Testis (tissue), 3 donors: Measurements from ENCODE around the gene CREG2. TPM values are rescaled to one million over a fixed set of nuclear protein-coding genes. Genes with fewer than 3 reads are reported as not detected.

Experiments used
- DNase-seq: peaks from one replicate; pipeline ENCODE4 v3.0.0-alpha.2; 2019
- H3K27ac ChIP-seq, 2 donors: fragments of 200-600 bp; sonication (generic); one replicate each; pipeline ENCODE4 v1.5.1; 2019
- H3K27me3 ChIP-seq: fragments of 200-600 bp; sonication (generic); one replicate; pipeline ENCODE4 v1.5.1; 2019
- H3K36me3 ChIP-seq: fragments of 200-600 bp; sonication (generic); one replicate; pipeline ENCODE4 v1.5.1; 2017; ENCODE audit warnings: low read depth; ENCODE audit errors: missing control alignments
- H3K4me1 ChIP-seq: fragments of 200-600 bp; sonication (generic); one replicate; pipeline ENCODE4 v1.5.1; 2019
- H3K4me3 ChIP-seq, 2 donors: fragments of 200-600 bp; sonication (generic); one replicate each; pipeline ENCODE4 v1.5.1; 2017 to 2019
- H3K9me3 ChIP-seq: fragments of 200-600 bp; sonication (generic); one replicate; pipeline ENCODE4 v1.5.1; 2017
- POLR2A ChIP-seq: fragments of 450-650 bp; IDR thresholded peaks from one replicate; pipeline ENCODE4 v1.6.1; 2017; ENCODE audit warnings: antibody characterized with exemption, mild to moderate bottlenecking, moderate library complexity
- WGBS, 2 donors: methylation state at CpG; one replicate each; pipeline ENCODE4 v1.1.5; 2018; 5-methylcytosine and 5-hydroxymethylcytosine counted together
- intact Hi-C: fragments of 100-400 bp; cut with DNase I; formaldehyde crosslinking; loops from one replicate; pipeline ENCODE4 v1.15.1; 2023; ENCODE audit warnings: low total_unique reads
- polyA plus RNA-seq: library from polyadenylated mRNA; stranded (reverse); fragments of 350-450 nt; fragmentation: Illumina TruSeq; extraction: RNeasy Lipid Tissue Mini Kit (QIAGEN cat#74804); gene quantifications from one replicate; pipeline ENCODE4 v1.2.3, GENCODE V29; 2014; ENCODE audit warnings: low read depth, low replicate concordance; ENCODE audit not compliant: insufficient read depth
- total RNA-seq, 2 donors: library from RNA; depleted of rRNA; stranded (reverse); fragments of >200 nt; gene quantifications; one replicate each; pipeline ENCODE4 v1.2.3, GENCODE V29; 2016
- TF ChIP-seq, protein P1 (sequence below), 3 experiments: fragments of 450-650 bp in 2 of 3; fragments of 200-600 bp in 1 of 3; sonication (generic) in 1 of 3; IDR thresholded peaks; one replicate each; pipeline ENCODE4 v1.5.1; 2016 to 2019; ENCODE audit warnings: antibody characterized with exemption in 3 of 3, mild to moderate bottlenecking in 2 of 3, moderate library complexity in 1 of 3

The CREG2 gene
- total and polyA plus RNA-seq, 3 donors from 2014 or later = 0.19 to 0.47 (median 0.42) TPM

DNA sequence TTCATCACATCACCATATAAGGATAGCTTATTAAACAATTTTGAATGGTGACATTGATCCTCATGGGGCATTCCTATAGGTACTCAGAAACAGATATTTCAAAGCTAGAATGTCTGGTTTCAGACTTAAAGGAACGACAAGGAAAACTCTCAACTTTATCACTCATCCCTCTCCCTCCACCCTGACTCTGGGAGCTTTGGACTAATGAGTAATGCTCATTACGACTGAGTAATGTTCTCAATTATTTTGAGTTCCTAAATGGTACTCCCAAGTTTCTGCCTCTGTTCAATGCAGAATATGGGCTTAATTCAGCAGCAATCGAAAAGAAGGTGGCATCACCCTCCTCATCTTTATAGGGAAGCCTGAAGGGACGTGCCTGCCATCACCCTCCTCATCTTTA lies 44.2 kb upstream of the CREG2 start:
- no peaks in the 10 kb centered on the region for H3K27me3 ChIP-seq
- intact Hi-C loops = no loop called here
- no peak for DNase-seq
- no peaks in the 10 kb centered on the region for H3K9me3 ChIP-seq
- no peaks in the 10 kb centered on the region for H3K36me3 ChIP-seq
- WGBS, 2 donors = 91 to 97% methylated on average over 4 of the region's 4 CpGs
- no peak for TF ChIP-seq POLR2A
- TF ChIP-seq, protein P1, sequence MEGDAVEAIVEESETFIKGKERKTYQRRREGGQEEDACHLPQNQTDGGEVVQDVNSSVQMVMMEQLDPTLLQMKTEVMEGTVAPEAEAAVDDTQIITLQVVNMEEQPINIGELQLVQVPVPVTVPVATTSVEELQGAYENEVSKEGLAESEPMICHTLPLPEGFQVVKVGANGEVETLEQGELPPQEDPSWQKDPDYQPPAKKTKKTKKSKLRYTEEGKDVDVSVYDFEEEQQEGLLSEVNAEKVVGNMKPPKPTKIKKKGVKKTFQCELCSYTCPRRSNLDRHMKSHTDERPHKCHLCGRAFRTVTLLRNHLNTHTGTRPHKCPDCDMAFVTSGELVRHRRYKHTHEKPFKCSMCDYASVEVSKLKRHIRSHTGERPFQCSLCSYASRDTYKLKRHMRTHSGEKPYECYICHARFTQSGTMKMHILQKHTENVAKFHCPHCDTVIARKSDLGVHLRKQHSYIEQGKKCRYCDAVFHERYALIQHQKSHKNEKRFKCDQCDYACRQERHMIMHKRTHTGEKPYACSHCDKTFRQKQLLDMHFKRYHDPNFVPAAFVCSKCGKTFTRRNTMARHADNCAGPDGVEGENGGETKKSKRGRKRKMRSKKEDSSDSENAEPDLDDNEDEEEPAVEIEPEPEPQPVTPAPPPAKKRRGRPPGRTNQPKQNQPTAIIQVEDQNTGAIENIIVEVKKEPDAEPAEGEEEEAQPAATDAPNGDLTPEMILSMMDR (IDR thresholded peaks at IDR 0.05) = no peak
- H3K4me3 ChIP-seq = no peak overlapping the region
- no peak overlapping the region for H3K27ac ChIP-seq
- peaks cover 4% of the 10 kb centered on the region for H3K4me1 ChIP-seq

DNA sequence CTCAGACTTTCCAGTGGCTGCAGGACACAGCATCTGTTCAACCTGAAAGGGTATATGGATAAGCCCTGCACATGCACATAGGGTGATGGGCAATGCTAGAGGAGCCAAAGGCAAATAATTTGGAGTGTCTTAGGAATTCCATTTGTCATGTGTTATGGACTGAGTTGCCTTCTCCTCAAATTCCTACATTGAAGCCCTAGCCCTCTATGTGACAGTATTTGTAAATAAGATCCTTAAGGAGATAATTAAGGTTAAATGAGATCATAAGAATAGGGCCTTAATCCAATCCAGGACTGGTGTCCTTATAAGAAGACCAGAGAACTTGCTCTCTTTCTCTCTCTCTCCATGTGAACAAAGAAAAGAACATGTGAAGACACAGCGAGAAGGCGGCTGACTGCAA lies 42.9 kb upstream of the CREG2 start:
- TF ChIP-seq POLR2A = no peak
- TF ChIP-seq, protein P1 (IDR thresholded peaks at IDR 0.05) = no peak
- no peak overlapping the region for H3K4me3 ChIP-seq
- H3K27ac ChIP-seq = no peak overlapping the region
- no peaks in the 10 kb centered on the region for H3K36me3 ChIP-seq
- intact Hi-C loops = no loop called here
- 90 to 96% methylated on average over 2 of the region's 2 CpGs for WGBS, 2 donors
- no peaks in the 10 kb centered on the region for H3K9me3 ChIP-seq
- no peak for DNase-seq
- H3K27me3 ChIP-seq = no peaks in the 10 kb centered on the region
- H3K4me1 ChIP-seq = no peaks in the 10 kb centered on the region

DNA sequence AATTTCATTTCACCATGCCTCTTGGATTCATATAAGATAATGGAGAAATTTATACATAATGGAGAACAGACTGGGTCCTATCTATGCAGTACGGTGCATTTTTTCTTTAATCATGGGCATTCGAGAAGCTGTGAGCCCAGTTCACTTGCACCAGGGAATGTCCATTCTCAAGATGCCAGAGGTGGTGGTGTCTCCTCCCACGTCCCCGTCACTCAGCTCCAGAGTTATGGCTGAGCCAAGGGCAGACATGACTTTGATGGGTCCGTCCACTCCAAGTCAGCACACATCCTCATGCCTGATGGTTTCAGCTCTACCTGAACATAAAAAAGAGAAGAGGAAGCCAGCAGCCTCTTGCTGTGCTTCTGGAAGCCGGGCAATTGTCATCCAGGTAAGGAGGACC lies 42.1 kb upstream of the CREG2 start:
- Histone ChIP-seq H3K27me3 (no peaks in the 10 kb centered on the region), H3K4me3 (no peak overlapping the region), H3K4me1 (no peaks in the 10 kb centered on the region), H3K36me3 (no peaks in the 10 kb centered on the region), H3K27ac (no peak overlapping the region), H3K9me3 (no peaks in the 10 kb centered on the region)
- WGBS, 2 donors = 90 to 94% methylated on average over 6 of the region's 6 CpGs
- DNase-seq = no peak
- no peak for TF ChIP-seq POLR2A
- intact Hi-C loops = no loop called here

DNA sequence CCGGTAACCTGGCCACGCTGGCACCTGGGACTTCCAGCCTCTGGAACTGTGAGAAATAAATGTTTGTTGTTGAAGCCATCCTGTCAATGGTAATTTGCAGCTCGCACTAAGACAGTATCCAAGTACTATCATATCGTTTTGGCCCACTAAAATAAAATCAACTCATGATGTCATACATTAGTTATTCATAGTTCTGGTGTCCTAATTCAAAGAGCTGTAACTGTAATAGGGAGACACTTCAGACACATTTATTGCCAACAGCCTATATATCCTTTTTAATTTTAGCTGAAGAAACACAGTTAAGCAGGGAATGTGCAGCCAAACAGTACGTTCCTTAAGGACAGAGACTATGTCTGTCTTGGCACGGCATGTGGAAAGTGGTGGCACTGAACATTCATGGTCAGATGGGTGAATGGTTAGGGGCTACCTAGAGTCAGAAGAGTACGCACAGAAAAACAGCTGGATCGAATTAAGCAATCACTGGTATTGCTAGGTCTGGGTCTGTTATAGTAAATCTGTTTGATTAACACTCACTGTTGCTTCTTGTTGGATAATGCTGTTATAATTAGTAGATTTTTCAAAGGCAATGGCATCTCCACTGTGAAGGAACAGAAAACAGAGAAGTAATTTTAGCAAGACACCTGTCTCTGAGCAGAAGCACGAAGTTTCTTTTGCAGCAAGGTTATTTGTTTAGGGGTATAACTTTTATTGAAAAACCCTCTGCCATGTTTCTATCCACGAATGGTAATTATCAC lies 41.3 kb upstream of the CREG2 start:
- H3K27ac ChIP-seq = no peak overlapping the region
- no peaks in the 10 kb centered on the region for H3K4me1 ChIP-seq
- no peak for TF ChIP-seq POLR2A
- TF ChIP-seq, protein P1 (IDR thresholded peaks at IDR 0.05) = no peak
- H3K9me3 ChIP-seq = no peaks in the 10 kb centered on the region
- intact Hi-C loops = no loop called here
- H3K4me3 ChIP-seq = no peak overlapping the region
- H3K36me3 ChIP-seq = no peaks in the 10 kb centered on the region
- WGBS, 2 donors = 69 to 77% methylated on average over 10 of the region's 10 CpGs
- DNase-seq = no peak
- no peaks in the 10 kb centered on the region for H3K27me3 ChIP-seq

DNA sequence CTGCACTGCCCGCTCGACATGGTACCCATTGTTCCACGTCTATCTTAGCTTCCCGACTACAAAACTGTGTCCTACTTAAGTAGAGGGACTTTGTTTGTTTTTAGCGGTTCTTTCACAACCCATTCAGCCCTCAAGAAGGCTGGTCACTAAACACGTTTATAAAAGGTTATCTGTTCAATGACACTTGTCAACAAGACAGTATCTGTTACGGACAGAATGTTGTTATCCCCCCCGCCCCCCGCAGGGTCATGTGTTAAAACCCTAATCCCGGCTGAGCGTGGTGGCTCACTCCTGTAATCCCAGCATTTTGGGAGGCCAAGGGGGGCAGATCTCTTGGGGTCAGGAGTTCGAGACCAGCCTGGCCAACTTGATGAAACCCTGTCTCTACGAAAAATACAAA lies 40.4 kb upstream of the CREG2 start:
- Histone ChIP-seq H3K27me3 (no peaks in the 10 kb centered on the region), H3K27ac (no peak overlapping the region), H3K36me3 (no peaks in the 10 kb centered on the region), H3K9me3 (no peaks in the 10 kb centered on the region), H3K4me3 (no peak overlapping the region), H3K4me1 (no peaks in the 10 kb centered on the region)
- 94 to 96% methylated on average over 13 of the region's 13 CpGs for WGBS, 2 donors
- intact Hi-C loops = no loop called here
- TF ChIP-seq, protein P1 (IDR thresholded peaks at IDR 0.05) = no peak
- no peak for TF ChIP-seq POLR2A
- no peak for DNase-seq
